B cell (primary cell): Measurements from ENCODE around the gene ZFPM1. TPM values are rescaled to one million over a fixed set of nuclear protein-coding genes. Genes with fewer than 3 reads are reported as not detected.

Source experiments
- ATAC-seq: fragments of 200-7000 bp; cut with Tn5 transposase; one replicate; pipeline ENCODE4 v1.10.0; 2021; ENCODE audit warnings: low read depth, mild to moderate bottlenecking, moderate number of reproducible peaks, moderate library complexity
- CTCF ChIA-PET: fragments of 350-600 bp; sonication (Branson Sonifier 250); formaldehyde crosslinking; loops from one replicate; lab custom pipeline; 2021; ENCODE audit warnings: antibody characterized with exemption, inconsistent platforms; lab: Charles Lee
- POLR2A ChIA-PET: fragments of 350-600 bp; sonication (Branson Sonifier 250); formaldehyde crosslinking; loops from one replicate; lab custom pipeline; 2021; ENCODE audit warnings: antibody characterized with exemption; lab: Charles Lee
- DNase-seq: peaks from one replicate; pipeline ENCODE4 v3.0.0; 2013
- H2AFZ ChIP-seq: 2 replicates; pipeline ENCODE4 v1.6.1; 2012; ENCODE audit warnings: mild to moderate bottlenecking, low read depth, low read length; ENCODE audit not compliant: insufficient read depth, poor library complexity, severe bottlenecking
- H3K27ac ChIP-seq, 2 donors: 1 replicate in 1 of 2; 2 replicates in 1 of 2; pipeline ENCODE4 v1.5.1; 2012 to 2013; ENCODE audit warnings: low read length in 2 of 2, mild to moderate bottlenecking in 2 of 2, moderate library complexity in 1 of 2
- H3K27me3 ChIP-seq, 4 experiments: fragments of 200-600 bp in 1 of 4; sonication (generic) in 1 of 4; replicated peaks in 1 of 4; 1 replicate in 2 of 4; 2 replicates in 2 of 4; pipeline versions ENCODE4 v1.6.1 to v1.7.0; 2013 to 2016; ENCODE audit warnings: low read length in 3 of 4, mild to moderate bottlenecking in 2 of 4, mixed read lengths in 1 of 4, moderate library complexity in 1 of 4; ENCODE audit not compliant: insufficient read depth in 4 of 4, control insufficient read depth in 3 of 4; ENCODE audit errors: control extremely low read depth in 1 of 4
- H3K36me3 ChIP-seq, 2 experiments: replicated peaks in 1 of 2; 1 replicate in 1 of 2; 2 replicates in 1 of 2; pipeline versions ENCODE4 v1.6.1 to v1.7.1; 2013; ENCODE audit warnings: low read length in 1 of 2; ENCODE audit not compliant: insufficient read depth in 2 of 2, control insufficient read depth in 1 of 2; ENCODE audit errors: control extremely low read depth in 1 of 2, extremely low read depth in 1 of 2
- H3K4me1 ChIP-seq, 2 donors: fragments of 200-600 bp in 1 of 2; sonication (generic) in 1 of 2; 1 replicate in 1 of 2; 2 replicates in 1 of 2; pipeline versions ENCODE4 v1.5.1 to v1.6.1; 2013 to 2017; ENCODE audit warnings: low read length in 2 of 2; ENCODE audit not compliant: control insufficient read depth in 2 of 2, insufficient read depth in 2 of 2
- H3K4me2 ChIP-seq: replicated peaks from 2 replicates; pipeline ENCODE3; 2012; ENCODE audit warnings: mild to moderate bottlenecking, low read depth, low read length; ENCODE audit not compliant: poor library complexity, severe bottlenecking
- H3K4me3 ChIP-seq, 5 experiments: fragments of 200-600 bp in 1 of 5; sonication (generic) in 1 of 5; 1 replicate in 3 of 5; 2 replicates in 2 of 5; pipeline versions ENCODE4 v1.5.1 to v1.7.0; 2011 to 2016; ENCODE audit warnings: low read length in 4 of 5, mild to moderate bottlenecking in 4 of 5, low read depth in 2 of 5, control low read depth in 1 of 5, moderate library complexity in 1 of 5; ENCODE audit not compliant: insufficient read depth in 1 of 5; ENCODE audit errors: control extremely low read depth in 1 of 5, extremely low read depth in 1 of 5
- H3K79me2 ChIP-seq: fragments of 200-600 bp; sonication (generic); one replicate; pipeline ENCODE4 v1.6.0; 2016; ENCODE audit warnings: low read length; ENCODE audit not compliant: control insufficient read depth, insufficient read depth
- H3K9ac ChIP-seq: fragments of 200-600 bp; sonication (generic); 2 replicates; pipeline ENCODE4 v1.6.1; 2017; ENCODE audit warnings: mild to moderate bottlenecking, low read length, moderate library complexity
- H3K9me3 ChIP-seq, 3 donors: one replicate each; pipeline versions ENCODE4 v1.6.1 to v1.7.1; 2013; ENCODE audit warnings: low read length in 2 of 3; ENCODE audit not compliant: control insufficient read depth in 2 of 3, insufficient read depth in 1 of 3; ENCODE audit errors: control extremely low read depth in 1 of 3
- H4K20me1 ChIP-seq: 2 replicates; pipeline ENCODE4 v1.6.0; 2012; ENCODE audit warnings: mild to moderate bottlenecking, low read length; ENCODE audit not compliant: insufficient read depth, control insufficient read depth, poor library complexity, severe bottlenecking
- H3K27ac Mint-ChIP-seq: one replicate; pipeline ENCODE4 v1.8.0; 2021; ENCODE audit warnings: mixed read lengths
- H3K27me3 Mint-ChIP-seq: one replicate; pipeline ENCODE4 v1.8.0; 2021; ENCODE audit warnings: mixed read lengths
- H3K4me1 Mint-ChIP-seq: one replicate; pipeline ENCODE4 v1.8.0; 2021; ENCODE audit warnings: mixed read lengths
- H3K4me3 Mint-ChIP-seq: one replicate; pipeline ENCODE4 v1.8.0; 2021; ENCODE audit warnings: mixed read lengths
- H3K9me3 Mint-ChIP-seq: one replicate; pipeline ENCODE4 v1.8.0; 2022; ENCODE audit warnings: mixed read lengths; ENCODE audit not compliant: insufficient read depth
- CTCF ChIP-seq: fragments of 200-600 bp; IDR thresholded peaks from one replicate; pipeline ENCODE4 v1.8.0; 2022; ENCODE audit warnings: antibody characterized with exemption, mild to moderate bottlenecking
- EZH2 ChIP-seq: IDR thresholded peaks from 2 replicates; pipeline ENCODE4 v1.6.1; 2012; ENCODE audit warnings: borderline replicate concordance, low read depth, mild to moderate bottlenecking, moderate library complexity, low read length; ENCODE audit not compliant: insufficient read depth, poor library complexity, severe bottlenecking
- WGBS: methylation state at CpG from one replicate; pipeline ENCODE4 v1.1.5; 2013; ENCODE audit warnings: missing lambda C conversion rate; ENCODE audit not compliant: insufficient coverage; 5-methylcytosine and 5-hydroxymethylcytosine counted together
- intact Hi-C: fragments of 100-400 bp; cut with micrococcal nuclease; formaldehyde crosslinking; loops from one replicate; pipeline ENCODE4 v1.10.0; 2022
- polyA plus RNA-seq: library from polyadenylated mRNA; depleted of rRNA; stranded (reverse); fragments of >200 nt; gene quantifications from 2 replicates; pipeline ENCODE4 v1.2.3, GENCODE V29; 2012
- total RNA-seq, 2 donors: library from RNA; stranded (reverse); fragments of 120-200 nt in 1 of 2; gene quantifications; 1 replicate in 1 of 2; 2 replicates in 1 of 2; pipeline versions ENCODE4 v1.2.3 to v1.2.4, GENCODE V29; 2013 to 2022

The ZFPM1 gene
- total and polyA plus RNA-seq, 2 donors (not counting 1 experiment from before 2014, with no cell fraction given), result 4.3 to 34.6 TPM

- H2AFZ ChIP-seq, result no peak overlapping the region
- no peak overlapping the region for H3K9ac ChIP-seq
- TF ChIP-seq CTCF (no peak), EZH2 (no peak)
- no peaks in the 10 kb centered on the region for H4K20me1 ChIP-seq
- no peaks in the 10 kb centered on the region for H3K4me1 ChIP-seq
- H3K4me3 Mint-ChIP-seq, result no peak overlapping the region
- H3K27me3 Mint-ChIP-seq, result no peaks in the 10 kb centered on the region
- POLR2A ChIA-PET, result no interaction called here
- H3K27ac Mint-ChIP-seq, result no peak overlapping the region
- WGBS, result 98% methylated on average over 3 of the region's 3 CpGs
- CTCF ChIA-PET, result no interaction called here
- H3K4me2 ChIP-seq, result no peak overlapping the region
- H3K27me3 ChIP-seq, result no peaks in the 10 kb centered on the region
- H3K9me3 Mint-ChIP-seq, result no peaks in the 10 kb centered on the region
- no peak overlapping the region for H3K4me3 ChIP-seq
- H3K4me1 Mint-ChIP-seq, result no peaks in the 10 kb centered on the region
- no peaks in the 10 kb centered on the region for H3K9me3 ChIP-seq
- ATAC-seq, result no peak
- H3K27ac ChIP-seq, result no peak overlapping the region
- H3K36me3 ChIP-seq, result no peaks in the 10 kb centered on the region
- no peak for DNase-seq
- intact Hi-C loops, result no loop called here
- H3K79me2 ChIP-seq, result peaks cover 3% of the 10 kb centered on the region
Measured at GRCh38 chr16:88519938-88520653, 67.0 kb downstream of the ZFPM1 start.

GRCh38 chr16:88521674-88522073 lies 68.6 kb downstream of the ZFPM1 start:
- H4K20me1 ChIP-seq, result peaks cover under 1% of the 10 kb centered on the region
- no peaks in the 10 kb centered on the region for H3K36me3 ChIP-seq
- Mint-ChIP-seq H3K4me1 (peaks cover 5% of the 10 kb centered on the region), H3K9me3 (no peaks in the 10 kb centered on the region), H3K4me3 (no peak overlapping the region), H3K27me3 (no peaks in the 10 kb centered on the region), H3K27ac (no peak overlapping the region)
- no peak overlapping the region for H2AFZ ChIP-seq
- H3K4me1 ChIP-seq, result no peaks in the 10 kb centered on the region
- H3K4me2 ChIP-seq, result no peak overlapping the region
- H3K27me3 ChIP-seq, result no peaks in the 10 kb centered on the region
- H3K9me3 ChIP-seq, result no peaks in the 10 kb centered on the region
- no peak overlapping the region for H3K9ac ChIP-seq
- CTCF ChIA-PET, result no interaction called here
- POLR2A ChIA-PET, result no interaction called here
- H3K79me2 ChIP-seq, result peaks cover 3% of the 10 kb centered on the region
- TF ChIP-seq CTCF (no peak), EZH2 (no peak)
- no peak overlapping the region for H3K4me3 ChIP-seq
- ATAC-seq (no peak), DNase-seq (no peak)
- H3K27ac ChIP-seq, result no peak overlapping the region
- intact Hi-C loops, result no loop called here
- WGBS, result 91% methylated on average over 9 of the region's 9 CpGs
